IMR-90 (cell line): Measurements from ENCODE around the gene NRM. TPM values are rescaled to one million over a fixed set of nuclear protein-coding genes. Genes with fewer than 3 reads are reported as not detected.

Source experiments
- ATAC-seq: fragments of 200-7000 bp; cut with Tn5 transposase; 2 replicates; pipeline ENCODE4 v1.9.1; 2020; ENCODE audit warnings: low read depth, mild to moderate bottlenecking, moderate library complexity
- BruUV-seq: library from RNA; stranded (reverse); fragments of 400-500 nt; replicated peaks from 2 replicates; lab custom pipeline; 2021; lab: Mats Ljungman, UMichigan
- CTCF ChIA-PET: fragments of 300-600 bp; formaldehyde crosslinking; extraction: SDS; loops from one replicate; lab custom pipeline; 2021; ENCODE audit warnings: antibody characterized with exemption; lab: Yijun Ruan, JAX
- POLR2A ChIA-PET: fragments of 300-600 bp; sonication (Branson Sonifier 250); formaldehyde crosslinking; loops from one replicate; lab custom pipeline; 2022; ENCODE audit warnings: antibody characterized with exemption; ENCODE audit not compliant: unreplicated experiment; lab: Charles Lee
- DNase-seq: peaks from one replicate; pipeline ENCODE4 v3.0.0; 2013
- H2AFZ ChIP-seq: replicated peaks from 2 replicates; pipeline ENCODE3; 2013; ENCODE audit warnings: low read length, mild to moderate bottlenecking; ENCODE audit not compliant: poor library complexity
- H2AK5ac ChIP-seq: 2 replicates; pipeline ENCODE4 v1.6.1; 2013; ENCODE audit warnings: low read depth, low read length, inconsistent platforms
- H2AK9ac ChIP-seq: replicated peaks from 2 replicates; pipeline ENCODE3; 2013; ENCODE audit warnings: mild to moderate bottlenecking, low read depth, low read length, moderate library complexity; ENCODE audit not compliant: poor library complexity
- H2BK120ac ChIP-seq: 2 replicates; pipeline ENCODE4 v1.6.1; 2013; ENCODE audit warnings: low read depth, low read length, inconsistent platforms
- H2BK15ac ChIP-seq: 3 replicates; pipeline ENCODE4 v1.6.1; 2013; ENCODE audit warnings: low read depth, low read length, inconsistent platforms
- H2BK20ac ChIP-seq: 2 replicates; pipeline ENCODE4 v1.6.1; 2013; ENCODE audit warnings: low read depth, mild to moderate bottlenecking, inconsistent platforms, low read length, moderate library complexity
- H2BK5ac ChIP-seq: 2 replicates; pipeline ENCODE4 v1.6.1; 2013; ENCODE audit warnings: mild to moderate bottlenecking, low read depth, low read length, inconsistent platforms; ENCODE audit not compliant: poor library complexity, severe bottlenecking
- H3K14ac ChIP-seq: replicated peaks from 2 replicates; pipeline ENCODE4 v1.6.1; 2013; ENCODE audit warnings: low read depth, low read length, inconsistent platforms
- H3K18ac ChIP-seq: 2 replicates; pipeline ENCODE4 v1.6.1; 2013; ENCODE audit warnings: low read depth, low read length, control low read depth
- H3K23ac ChIP-seq: 2 replicates; pipeline ENCODE4 v1.6.1; 2013; ENCODE audit warnings: low read depth, low read length, inconsistent platforms
- H3K27ac ChIP-seq: 2 replicates; pipeline ENCODE4 v1.5.1; 2013; ENCODE audit warnings: mild to moderate bottlenecking, control low read depth, low read length; ENCODE audit not compliant: insufficient read depth
- H3K27me3 ChIP-seq: 2 replicates; pipeline ENCODE4 v1.6.1; 2013; ENCODE audit warnings: low read length; ENCODE audit not compliant: control insufficient read depth, insufficient read depth
- H3K36me3 ChIP-seq: 2 replicates; pipeline ENCODE4 v1.6.1; 2013; ENCODE audit warnings: low read length, mixed read lengths; ENCODE audit not compliant: control insufficient read depth, insufficient read depth
- H3K4ac ChIP-seq: 2 replicates; pipeline ENCODE4 v1.6.1; 2013; ENCODE audit warnings: low read depth, low read length, inconsistent platforms
- H3K4me1 ChIP-seq: 2 replicates; pipeline ENCODE4 v1.6.1; 2013; ENCODE audit warnings: low read length, mixed read lengths; ENCODE audit not compliant: control insufficient read depth, insufficient read depth
- H3K4me2 ChIP-seq: 2 replicates; pipeline ENCODE4 v1.6.1; 2013; ENCODE audit warnings: low read depth, mild to moderate bottlenecking, control low read depth, low read length, moderate library complexity
- H3K4me3 ChIP-seq: 2 replicates; pipeline ENCODE4 v1.5.1; 2013; ENCODE audit warnings: low read depth, mild to moderate bottlenecking, control low read depth, low read length, moderate library complexity; ENCODE audit not compliant: insufficient read depth
- H3K56ac ChIP-seq: 2 replicates; pipeline ENCODE4 v1.6.1; 2013; ENCODE audit warnings: low read length, inconsistent platforms; ENCODE audit not compliant: insufficient read depth; ENCODE audit errors: extremely low read depth
- H3K79me1 ChIP-seq, 2 experiments: 2 replicates each; pipeline ENCODE4 v1.6.1; 2013; ENCODE audit warnings: low read length in 2 of 2, inconsistent platforms in 1 of 2, low read depth in 1 of 2
- H3K9ac ChIP-seq: 2 replicates; pipeline ENCODE4 v1.6.1; 2013; ENCODE audit warnings: low read depth, low read length, control low read depth
- H3K9me1 ChIP-seq: 2 replicates; pipeline ENCODE4 v1.6.1; 2013; ENCODE audit warnings: low read length, inconsistent platforms; ENCODE audit not compliant: insufficient read depth
- H3K9me3 ChIP-seq: 2 replicates; pipeline ENCODE4 v1.6.1; 2013; ENCODE audit warnings: low read length; ENCODE audit not compliant: control insufficient read depth, insufficient read depth
- H4K20me1 ChIP-seq: 2 replicates; pipeline ENCODE4 v1.6.1; 2013; ENCODE audit warnings: low read length, inconsistent platforms; ENCODE audit not compliant: insufficient read depth
- H4K5ac ChIP-seq: 2 replicates; pipeline ENCODE4 v1.6.1; 2013; ENCODE audit warnings: mild to moderate bottlenecking, low read depth, low read length, control low read depth
- H4K8ac ChIP-seq, 2 experiments: 2 replicates each; pipeline ENCODE4 v1.6.1; 2013; ENCODE audit warnings: low read depth in 2 of 2, low read length in 2 of 2, control low read depth in 1 of 2, inconsistent platforms in 1 of 2
- H4K91ac ChIP-seq: 2 replicates; pipeline ENCODE4 v1.6.1; 2013; ENCODE audit warnings: low read depth, low read length, inconsistent platforms; ENCODE audit not compliant: insufficient read depth
- BHLHE40 ChIP-seq: fragments of 150-350 bp; IDR thresholded peaks from 2 replicates; pipeline ENCODE4 v1.6.1; 2016; ENCODE audit warnings: mild to moderate bottlenecking, low read depth, low read length
- FOS ChIP-seq: fragments of 150-350 bp; IDR thresholded peaks from 2 replicates; pipeline ENCODE4 v1.6.1; 2016; ENCODE audit warnings: low read depth, low read length
- MAFK ChIP-seq: IDR thresholded peaks from 2 replicates; pipeline ENCODE4 v1.6.1; 2012; ENCODE audit warnings: low read depth, low read length, improper control_type of control experiment
- MAZ ChIP-seq: IDR thresholded peaks from 2 replicates; pipeline ENCODE4 v1.6.1; 2012; ENCODE audit warnings: low read depth, mild to moderate bottlenecking, low read length, improper control_type of control experiment, moderate library complexity, borderline replicate concordance
- MXI1 ChIP-seq: IDR thresholded peaks from 2 replicates; pipeline ENCODE4 v1.6.1; 2012; ENCODE audit warnings: low read depth, mild to moderate bottlenecking, low read length, moderate library complexity, borderline replicate concordance
- POLR2A ChIP-seq: IDR thresholded peaks from 2 replicates; pipeline ENCODE4 v1.6.1; 2012; ENCODE audit warnings: mild to moderate bottlenecking, low read depth, low read length
- RCOR1 ChIP-seq: IDR thresholded peaks from 2 replicates; pipeline ENCODE4 v1.6.1; 2012; ENCODE audit warnings: mild to moderate bottlenecking, low read length, improper control_type of control experiment; ENCODE audit not compliant: insufficient replicate concordance
- SMC3 ChIP-seq: fragments of 150-350 bp; IDR thresholded peaks from 2 replicates; pipeline ENCODE4 v1.6.1; 2016; ENCODE audit warnings: low read depth, mild to moderate bottlenecking, antibody characterized with exemption, low read length, moderate library complexity
- WGBS, 2 experiments: methylation state at CpG; one replicate each; pipeline versions ENCODE4 v1.1.5 to v1.1.7; 2013; ENCODE audit warnings: missing lambda C conversion rate in 2 of 2; ENCODE audit not compliant: insufficient read length in 1 of 2; ENCODE audit errors: extremely low coverage in 2 of 2; 5-methylcytosine and 5-hydroxymethylcytosine counted together
- dilution Hi-C: fragments of 300-500 bp; cut with HindIII; formaldehyde crosslinking; loops from one replicate; pipeline ENCODE4 v1.14.3; 2018; ENCODE audit warnings: low sequenced_read_pairs; ENCODE audit not compliant: unreplicated experiment
- in situ Hi-C: fragments of 300-500 bp; cut with MboI; formaldehyde crosslinking; loops from 3 replicates; pipeline ENCODE4 v1.14.3; 2019; ENCODE audit warnings: low sequenced_read_pairs, inconsistent platforms, mixed read lengths
- intact Hi-C: fragments of 100-400 bp; cut with micrococcal nuclease; formaldehyde crosslinking; loops from 2 replicates; pipeline ENCODE4 v1.10.0; 2022
- polyA plus RNA-seq, 3 experiments: library from polyadenylated mRNA; depleted of rRNA; stranded (reverse); fragments of >200 nt; gene quantifications; 2 replicates each; pipeline ENCODE4 v1.2.3, GENCODE V29; 2012; ENCODE audit warnings: low replicate concordance in 1 of 3
- total RNA-seq: library from RNA; depleted of rRNA; stranded (reverse); fragments of >200 nt; gene quantifications from 2 replicates; pipeline ENCODE4 v1.2.3, GENCODE V29; 2012
- TF ChIP-seq, protein P1 (sequence below): conservative IDR thresholded peaks from 2 replicates; pipeline ENCODE4 v1.5.1; 2012; ENCODE audit warnings: mild to moderate bottlenecking, low read depth, low read length, improper control_type of control experiment
- TF ChIP-seq, protein P2 (sequence below): fragments of 150-350 bp; IDR thresholded peaks from 2 replicates; pipeline ENCODE4 v1.6.1; 2016; ENCODE audit warnings: low read depth, mild to moderate bottlenecking, low read length, moderate library complexity, borderline replicate concordance
- TF ChIP-seq, protein P3 (sequence below): fragments of 150-350 bp; IDR thresholded peaks from 2 replicates; pipeline ENCODE4 v1.6.1; 2017; ENCODE audit warnings: mild to moderate bottlenecking, antibody characterized with exemption, low read length, low read depth

Gene NRM
- total and polyA plus RNA-seq, 2 of the 4 experiments (the other 2 are of a cell fraction), result 2.2 to 27.0 TPM

DNA sequence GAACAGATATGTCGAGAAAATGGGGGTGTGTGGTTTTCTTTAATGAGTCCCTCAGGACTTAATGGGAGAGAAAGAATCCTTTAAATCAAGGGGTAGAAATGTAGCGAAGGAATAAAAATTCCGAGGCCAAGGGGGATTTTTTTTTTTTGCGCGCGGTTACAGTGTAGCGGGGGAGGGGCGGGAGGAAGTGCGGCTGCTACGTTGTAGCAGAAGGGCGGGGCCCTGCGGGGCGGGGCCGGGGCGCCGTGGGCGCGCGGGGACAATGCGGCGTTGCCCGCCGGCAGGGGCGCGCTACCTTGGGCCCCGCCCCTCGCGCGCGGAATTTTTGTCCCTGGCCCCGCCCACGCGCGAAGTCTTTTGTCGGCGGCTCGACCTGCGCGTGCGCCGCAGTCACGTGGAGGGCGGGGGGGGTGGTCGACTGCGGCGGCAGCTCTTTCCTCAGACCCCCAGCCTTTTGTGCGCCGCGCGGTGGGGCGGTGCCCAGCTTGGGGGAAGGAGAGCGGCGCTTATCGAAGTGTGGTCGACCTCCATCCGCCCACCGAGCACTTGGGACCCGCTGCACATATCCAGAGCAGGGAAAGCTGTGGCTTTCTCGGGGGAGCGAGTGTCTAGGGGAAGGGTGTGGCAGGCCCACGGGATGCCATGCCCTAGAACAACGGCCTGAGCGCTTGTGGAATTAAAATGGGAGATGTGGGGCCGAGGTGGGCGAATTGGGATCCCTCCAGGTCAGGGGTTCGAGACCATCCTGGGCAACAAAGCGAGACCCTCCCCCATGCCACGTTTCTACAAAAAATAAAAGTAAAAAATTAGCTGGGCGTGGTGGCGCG, 30.6 kb upstream of the NRM start:
- peak overlapping the region; percentile 92 for H3K23ac ChIP-seq
- H2AK5ac ChIP-seq, result peak overlapping the region; percentile 89
- TF ChIP-seq, protein P1, sequence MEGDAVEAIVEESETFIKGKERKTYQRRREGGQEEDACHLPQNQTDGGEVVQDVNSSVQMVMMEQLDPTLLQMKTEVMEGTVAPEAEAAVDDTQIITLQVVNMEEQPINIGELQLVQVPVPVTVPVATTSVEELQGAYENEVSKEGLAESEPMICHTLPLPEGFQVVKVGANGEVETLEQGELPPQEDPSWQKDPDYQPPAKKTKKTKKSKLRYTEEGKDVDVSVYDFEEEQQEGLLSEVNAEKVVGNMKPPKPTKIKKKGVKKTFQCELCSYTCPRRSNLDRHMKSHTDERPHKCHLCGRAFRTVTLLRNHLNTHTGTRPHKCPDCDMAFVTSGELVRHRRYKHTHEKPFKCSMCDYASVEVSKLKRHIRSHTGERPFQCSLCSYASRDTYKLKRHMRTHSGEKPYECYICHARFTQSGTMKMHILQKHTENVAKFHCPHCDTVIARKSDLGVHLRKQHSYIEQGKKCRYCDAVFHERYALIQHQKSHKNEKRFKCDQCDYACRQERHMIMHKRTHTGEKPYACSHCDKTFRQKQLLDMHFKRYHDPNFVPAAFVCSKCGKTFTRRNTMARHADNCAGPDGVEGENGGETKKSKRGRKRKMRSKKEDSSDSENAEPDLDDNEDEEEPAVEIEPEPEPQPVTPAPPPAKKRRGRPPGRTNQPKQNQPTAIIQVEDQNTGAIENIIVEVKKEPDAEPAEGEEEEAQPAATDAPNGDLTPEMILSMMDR, result peak; percentile 54
- TF ChIP-seq FOS (no peak), BHLHE40 (peak; percentile 87), MAZ (peak; percentile 93; the same call in 1 of the 2 replicates), RCOR1 (no peak), MXI1 (peak; percentile 89; the same call in 1 of the 2 replicates), MAFK (no peak), SMC3 (no peak), POLR2A (peak; percentile 76)
- TF ChIP-seq, protein P2, sequence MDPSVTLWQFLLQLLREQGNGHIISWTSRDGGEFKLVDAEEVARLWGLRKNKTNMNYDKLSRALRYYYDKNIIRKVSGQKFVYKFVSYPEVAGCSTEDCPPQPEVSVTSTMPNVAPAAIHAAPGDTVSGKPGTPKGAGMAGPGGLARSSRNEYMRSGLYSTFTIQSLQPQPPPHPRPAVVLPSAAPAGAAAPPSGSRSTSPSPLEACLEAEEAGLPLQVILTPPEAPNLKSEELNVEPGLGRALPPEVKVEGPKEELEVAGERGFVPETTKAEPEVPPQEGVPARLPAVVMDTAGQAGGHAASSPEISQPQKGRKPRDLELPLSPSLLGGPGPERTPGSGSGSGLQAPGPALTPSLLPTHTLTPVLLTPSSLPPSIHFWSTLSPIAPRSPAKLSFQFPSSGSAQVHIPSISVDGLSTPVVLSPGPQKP, result no peak
- TF ChIP-seq, protein P3, sequence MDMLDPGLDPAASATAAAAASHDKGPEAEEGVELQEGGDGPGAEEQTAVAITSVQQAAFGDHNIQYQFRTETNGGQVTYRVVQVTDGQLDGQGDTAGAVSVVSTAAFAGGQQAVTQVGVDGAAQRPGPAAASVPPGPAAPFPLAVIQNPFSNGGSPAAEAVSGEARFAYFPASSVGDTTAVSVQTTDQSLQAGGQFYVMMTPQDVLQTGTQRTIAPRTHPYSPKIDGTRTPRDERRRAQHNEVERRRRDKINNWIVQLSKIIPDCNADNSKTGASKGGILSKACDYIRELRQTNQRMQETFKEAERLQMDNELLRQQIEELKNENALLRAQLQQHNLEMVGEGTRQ, result peak; percentile 98
- H3K9ac ChIP-seq, result peak overlapping the region; percentile 97
- H2BK120ac ChIP-seq, result peak overlapping the region; percentile 53
- no TSS peak for BruUV-seq
- H3K79me1 ChIP-seq, result peaks cover 13 to 41% of the 10 kb centered on the region in 2 experiments
- H4K20me1 ChIP-seq, result peaks cover 49% of the 10 kb centered on the region
- H2BK20ac ChIP-seq, result no peak overlapping the region
- dilution Hi-C loops (no loop called here), in situ Hi-C loops (loop anchor here (5.0 kb wide), 1 partner anchor 39 kb away; no protein-coding TSS in a partner anchor), intact Hi-C loops (loop anchor here (1.0 to 2.0 kb wide), 4 partner anchors 35 to 105 kb away; partner anchors contain the start of genes MRPS18B, PPP1R10 and PPP1R18)
- peak; percentile 40 for ATAC-seq
- CTCF ChIA-PET, result interaction anchor here (1.6 to 1.7 kb wide), 2 partner anchors 41 to 43 kb away, joined by 3 to 12 read pairs; no protein-coding TSS in a partner anchor
- H3K9me3 ChIP-seq, result no peaks in the 10 kb centered on the region
- peak overlapping the region; percentile 98 for H3K27ac ChIP-seq
- H3K4me1 ChIP-seq, result peaks cover 4% of the 10 kb centered on the region
- H3K4me2 ChIP-seq, result peak overlapping the region; percentile 88
- peaks cover 10% of the 10 kb centered on the region for H3K9me1 ChIP-seq
- H3K4me3 ChIP-seq, result peak overlapping the region; percentile 92
- H3K18ac ChIP-seq, result peak overlapping the region; percentile 35
- H4K5ac ChIP-seq, result peak overlapping the region; percentile 80
- H4K8ac ChIP-seq, result peak overlapping the region; percentile 49 to 79
- peak overlapping the region; percentile 98 for H2AK9ac ChIP-seq
- peak overlapping the region; percentile 78 for H2AFZ ChIP-seq
- no peak overlapping the region for H2BK15ac ChIP-seq
- H3K14ac ChIP-seq, result peak overlapping the region; percentile 98
- POLR2A ChIA-PET, result interaction anchor here (0.6 to 1.9 kb wide), 8 partner anchors 26 to 49 kb away, joined by 3 to 7 read pairs (median 5); no protein-coding TSS in a partner anchor
- peak overlapping the region; percentile 89 for H3K4ac ChIP-seq
- peaks cover 37% of the 10 kb centered on the region for H3K36me3 ChIP-seq
- H4K91ac ChIP-seq, result peak overlapping the region; percentile 84
- 1% methylated on average over 24 of the region's 71 CpGs; no CpG with 5 or more reads in 1 of the 2 experiments for WGBS, 2 experiments
- peak overlapping the region; percentile 100 for H3K56ac ChIP-seq
- H2BK5ac ChIP-seq, result peak overlapping the region; percentile 91
- DNase-seq, result peak; percentile 87
- H3K27me3 ChIP-seq, result no peaks in the 10 kb centered on the region
